GM18867 (cell line): ENCODE results near the gene SUGP1.
"Not testable (repeated sequence)": the region's sequence is repeated elsewhere in the genome, so short reads cannot be mapped to it uniquely, and the experiment has no call there.

Experiments
- ATAC-seq: cut with Tn5 transposase; IDR thresholded peaks from one replicate; pipeline ENCODE4 v1.9.1; 2021; ENCODE audit warnings: mild to moderate bottlenecking, moderate library complexity; ENCODE audit not compliant: unreplicated experiment

The SUGP1 gene

DNA sequence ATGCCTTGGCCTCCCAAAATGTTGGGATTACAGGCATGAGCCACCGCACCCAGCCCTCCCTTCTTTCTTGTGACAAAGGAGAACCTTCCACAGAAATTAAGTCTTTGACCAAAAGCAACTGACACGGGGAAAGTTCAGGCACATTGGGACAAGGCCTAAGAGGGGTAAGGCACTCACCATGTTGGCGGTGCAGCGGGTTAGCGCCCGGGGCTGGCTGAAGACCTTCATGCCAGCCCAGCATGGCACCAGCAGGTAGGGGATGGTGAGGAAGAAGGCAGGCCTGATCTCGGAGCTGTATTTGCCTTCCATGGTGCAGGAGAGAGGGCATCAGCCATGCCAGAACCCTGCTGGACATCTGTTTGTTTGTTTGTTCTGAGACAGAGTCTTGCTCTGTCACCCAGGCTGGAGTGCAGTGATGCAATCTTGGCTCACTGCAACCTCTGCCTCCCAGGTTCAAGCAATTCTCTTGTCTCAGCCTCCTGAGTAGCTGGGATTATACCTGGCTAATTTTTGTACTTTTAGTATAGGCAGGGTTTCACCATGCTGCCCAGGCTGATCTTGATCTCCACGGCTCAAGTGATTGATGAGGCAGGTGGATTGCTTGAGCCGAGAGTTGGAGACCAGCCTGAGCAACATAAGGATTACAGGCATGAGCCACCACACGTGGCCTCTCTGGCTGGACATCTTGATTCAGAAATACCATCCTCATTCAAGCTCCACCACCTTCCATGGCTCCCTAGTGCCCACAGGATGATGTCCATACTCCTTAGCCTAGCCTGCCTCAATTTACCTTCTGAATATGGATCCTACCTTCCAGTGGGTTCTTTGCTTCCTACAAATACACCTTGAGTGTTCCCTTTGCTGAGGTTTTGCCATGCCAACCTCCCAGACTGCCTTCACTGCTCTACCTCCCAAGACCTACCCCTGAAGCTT lies 51.6 kb downstream of the SUGP1 start:
- ATAC-seq: no peak

DNA sequence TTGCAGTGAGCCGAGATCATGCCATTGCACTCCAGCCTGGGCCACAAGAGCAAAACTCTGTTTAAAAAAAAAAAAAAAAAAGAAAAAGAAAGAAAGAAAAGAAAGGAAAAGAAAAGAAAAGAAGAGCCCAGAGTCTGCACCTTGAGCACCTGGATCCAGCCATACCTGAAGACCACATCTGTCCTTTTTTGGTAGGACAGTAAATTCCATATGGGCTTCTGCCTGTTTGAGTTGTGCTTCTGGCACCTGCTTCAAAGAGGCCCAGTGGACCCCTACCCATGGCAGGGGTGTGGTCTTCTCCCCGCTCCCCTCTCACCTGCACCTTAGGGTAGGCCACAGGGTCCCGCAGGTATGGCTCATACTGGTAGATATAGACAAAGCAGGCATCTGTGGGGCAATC lies 53.0 kb downstream of the SUGP1 start:
- no peak for ATAC-seq

DNA sequence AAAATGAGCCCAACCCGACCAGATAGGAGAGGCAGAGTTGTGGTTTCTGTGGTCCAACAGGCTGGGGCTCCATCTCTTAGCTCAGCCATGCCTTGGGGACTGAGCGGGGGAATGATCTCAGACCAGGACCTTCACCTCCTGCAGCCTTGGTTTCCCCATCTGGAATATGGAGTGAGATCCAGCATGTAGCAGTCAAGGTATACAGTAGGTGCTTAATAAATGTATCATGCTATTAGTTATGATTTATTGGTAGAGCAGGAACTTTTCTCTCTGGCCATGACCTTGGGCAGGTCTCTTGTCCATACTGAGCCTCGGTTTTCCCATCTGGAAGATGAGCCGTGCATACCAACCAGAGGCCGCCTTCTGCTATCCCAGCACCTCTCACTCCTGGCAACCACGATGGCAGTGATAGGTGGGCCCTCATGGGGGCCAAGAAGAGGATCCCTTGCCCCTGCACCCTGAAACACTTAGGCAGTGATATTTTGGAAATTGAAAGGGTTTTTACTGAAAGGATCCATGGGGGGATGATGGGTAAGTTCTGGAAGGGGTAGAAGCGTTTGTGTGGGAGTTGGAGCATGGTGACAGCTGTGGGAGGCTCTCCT lies 56.3 kb downstream of the SUGP1 start:
- ATAC-seq: no peak

DNA sequence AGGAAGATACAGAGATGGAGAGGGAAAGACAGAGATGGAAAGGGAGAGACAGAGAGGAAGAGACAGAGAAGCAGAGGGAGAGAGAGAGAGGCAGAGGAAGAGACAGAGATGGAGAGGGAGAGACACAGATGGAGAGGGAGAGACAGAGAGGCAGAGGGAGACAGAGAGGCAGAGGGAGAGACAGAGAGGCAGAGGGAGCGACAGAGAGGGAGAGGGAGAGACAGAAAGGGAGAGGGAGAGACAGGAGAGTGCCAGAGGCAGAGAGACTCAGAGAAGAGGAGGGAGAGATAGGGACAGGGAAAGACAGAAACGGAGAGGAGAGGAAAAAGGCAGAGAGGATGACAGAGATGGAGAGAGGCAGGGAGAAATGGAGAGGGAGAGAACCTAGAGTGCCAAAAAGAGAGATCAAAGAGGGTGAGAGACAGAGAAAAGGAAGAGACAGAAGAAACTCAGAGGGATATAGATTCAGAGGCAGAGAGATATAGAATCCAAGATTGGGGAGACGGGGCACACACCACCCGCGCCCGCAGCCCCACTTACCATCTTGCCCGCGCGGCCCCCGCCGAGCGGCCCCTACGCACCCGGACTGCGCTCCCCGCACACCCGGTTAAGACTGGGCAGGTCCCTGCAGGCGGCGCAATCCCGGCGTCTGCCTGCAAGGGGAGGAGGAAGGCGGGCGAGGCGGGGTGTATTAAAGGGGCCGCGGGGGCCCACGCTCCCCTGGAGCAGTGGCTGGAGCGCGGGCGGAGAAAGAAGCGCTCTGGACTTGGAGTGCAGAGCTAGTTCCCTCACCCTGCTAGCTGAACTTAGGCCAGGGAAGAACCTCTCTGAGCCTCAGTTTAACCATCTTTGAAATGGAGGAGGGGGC lies 57.9 kb downstream of the SUGP1 start:
- no peak for ATAC-seq

DNA sequence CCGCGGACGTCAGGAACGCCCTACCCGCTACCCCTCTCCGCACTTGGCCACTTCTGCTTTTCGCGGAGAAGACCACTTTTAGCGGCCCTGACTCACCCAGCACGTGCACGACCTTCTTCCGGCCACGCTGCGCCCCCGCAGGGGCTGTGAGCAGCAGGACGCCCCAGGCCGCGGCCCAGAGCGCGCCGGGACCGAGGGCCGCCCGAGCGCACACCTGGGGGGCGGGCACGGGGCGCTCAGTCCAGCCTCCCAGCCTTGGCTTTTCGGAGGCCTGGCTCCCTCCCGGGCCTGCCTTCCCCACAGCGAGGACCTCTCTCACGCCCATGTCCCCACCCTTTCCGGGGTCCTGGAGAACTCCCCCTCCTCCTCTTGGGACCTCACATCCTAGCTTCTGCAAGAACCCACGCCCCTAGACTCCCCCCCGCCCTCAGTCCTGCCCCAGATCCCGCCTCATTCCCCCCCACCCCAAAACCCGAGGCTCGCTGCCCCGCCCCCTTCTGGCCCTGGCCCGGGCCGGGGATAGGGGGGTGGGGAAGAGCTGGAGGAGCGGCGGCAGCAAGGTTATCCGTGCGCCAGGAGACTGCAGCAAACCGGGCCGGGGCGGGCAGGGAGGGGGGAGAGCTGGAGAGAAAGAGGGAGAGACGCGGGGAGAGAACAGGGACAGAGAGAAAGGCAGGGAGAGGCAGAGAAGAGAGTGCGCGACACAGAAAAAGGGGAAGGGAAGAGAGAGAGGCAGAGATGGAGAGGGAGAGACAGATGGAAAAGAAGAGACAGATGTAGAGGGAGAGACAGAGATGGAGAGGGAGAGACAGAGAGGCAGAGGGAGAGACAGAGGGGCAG lies 58.7 kb downstream of the SUGP1 start:
- no peak for ATAC-seq

DNA sequence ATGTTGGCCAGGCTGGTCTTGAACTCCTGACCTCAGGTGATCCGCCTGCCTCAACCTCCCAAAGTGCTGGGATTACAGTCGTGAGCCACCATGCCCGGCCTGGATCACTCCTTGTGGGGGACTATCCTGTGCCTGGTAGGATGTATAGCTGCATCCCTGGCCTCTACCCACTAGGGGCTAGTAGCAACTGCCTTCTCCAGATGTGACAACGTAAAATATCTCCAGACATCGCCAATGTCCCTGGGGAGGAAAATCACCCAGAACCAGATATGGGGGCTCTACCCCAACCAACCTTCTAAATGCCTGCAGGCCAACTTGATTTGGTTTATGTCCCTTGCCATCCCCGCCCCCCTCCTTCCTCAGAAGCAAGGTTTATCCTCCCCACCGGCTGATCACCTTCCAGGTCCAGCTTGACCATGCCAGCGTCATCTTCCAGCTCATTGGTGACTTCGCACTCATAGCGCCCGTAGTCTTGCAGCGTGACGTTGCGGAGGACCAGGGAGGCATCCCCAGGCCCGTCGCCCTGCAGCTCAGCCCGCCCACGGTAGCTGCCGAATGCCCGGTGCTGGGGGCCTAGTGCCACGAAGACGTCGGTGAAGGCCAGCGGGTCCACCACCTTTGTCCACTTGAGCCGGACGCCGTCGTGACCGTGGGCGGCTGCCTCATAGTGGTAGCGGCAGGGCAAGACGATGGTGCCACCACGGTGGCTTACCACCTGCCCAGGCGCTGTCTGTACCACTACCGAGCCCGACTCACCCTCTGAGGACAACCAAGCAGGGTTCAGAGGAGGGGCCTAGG lies 59.7 kb downstream of the SUGP1 start:
- ATAC-seq: no peak

DNA sequence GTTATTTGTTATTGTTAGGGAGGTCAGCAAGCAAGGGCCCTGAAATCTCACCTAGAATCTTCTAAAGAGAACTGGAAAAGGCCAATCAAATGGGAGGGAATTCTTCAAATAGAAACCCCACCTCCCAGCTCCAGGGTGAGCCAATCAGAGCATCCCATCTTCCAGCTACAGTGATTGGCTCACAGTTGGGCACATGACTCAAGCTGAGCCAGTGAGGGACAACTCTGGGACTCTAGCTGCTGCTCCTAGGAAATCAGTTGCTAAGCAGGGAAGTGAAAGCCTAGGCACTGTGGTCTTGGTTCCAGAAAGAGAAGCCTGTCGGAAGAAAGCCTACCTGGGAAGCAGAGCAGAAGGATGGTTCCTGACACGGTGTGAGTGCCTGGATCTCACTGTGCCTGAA lies 60.6 kb downstream of the SUGP1 start:
- ATAC-seq: no peak

DNA sequence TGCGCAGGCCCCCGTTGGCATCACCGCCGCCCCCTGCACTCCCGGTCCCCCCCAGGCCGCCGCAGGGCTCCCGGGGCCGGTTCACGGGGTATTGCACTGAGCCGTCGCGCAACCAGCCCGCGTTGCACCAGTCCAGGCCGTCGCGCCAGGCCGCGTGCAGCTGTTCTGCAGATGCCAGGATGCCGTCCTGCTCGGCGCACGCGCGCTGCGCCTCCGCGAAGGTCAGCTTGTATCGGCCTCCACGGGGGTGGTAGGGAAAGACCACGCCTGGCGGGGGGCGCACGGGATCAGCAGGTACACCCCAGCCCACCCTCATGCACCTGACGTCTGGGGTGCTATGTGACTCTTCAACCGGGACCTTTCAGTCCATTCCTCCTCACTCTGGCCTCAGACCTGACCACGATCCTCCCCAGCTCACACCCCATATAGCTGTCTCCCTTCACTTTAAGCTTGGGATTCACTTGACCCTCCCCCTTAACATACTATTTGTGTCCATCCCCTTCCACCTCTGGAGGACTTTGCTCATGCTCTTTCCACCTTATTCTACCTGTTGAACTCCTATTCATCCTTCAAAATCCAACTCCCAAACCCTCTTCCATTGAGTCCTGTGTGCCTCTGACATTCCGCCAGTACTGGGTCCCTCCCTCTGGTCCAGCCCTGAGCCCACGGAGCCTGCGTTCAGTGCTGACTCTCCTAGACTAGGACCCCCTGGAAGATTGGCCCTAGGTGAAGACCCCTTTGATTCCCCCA lies 61.5 kb downstream of the SUGP1 start:
- ATAC-seq: no peak

DNA sequence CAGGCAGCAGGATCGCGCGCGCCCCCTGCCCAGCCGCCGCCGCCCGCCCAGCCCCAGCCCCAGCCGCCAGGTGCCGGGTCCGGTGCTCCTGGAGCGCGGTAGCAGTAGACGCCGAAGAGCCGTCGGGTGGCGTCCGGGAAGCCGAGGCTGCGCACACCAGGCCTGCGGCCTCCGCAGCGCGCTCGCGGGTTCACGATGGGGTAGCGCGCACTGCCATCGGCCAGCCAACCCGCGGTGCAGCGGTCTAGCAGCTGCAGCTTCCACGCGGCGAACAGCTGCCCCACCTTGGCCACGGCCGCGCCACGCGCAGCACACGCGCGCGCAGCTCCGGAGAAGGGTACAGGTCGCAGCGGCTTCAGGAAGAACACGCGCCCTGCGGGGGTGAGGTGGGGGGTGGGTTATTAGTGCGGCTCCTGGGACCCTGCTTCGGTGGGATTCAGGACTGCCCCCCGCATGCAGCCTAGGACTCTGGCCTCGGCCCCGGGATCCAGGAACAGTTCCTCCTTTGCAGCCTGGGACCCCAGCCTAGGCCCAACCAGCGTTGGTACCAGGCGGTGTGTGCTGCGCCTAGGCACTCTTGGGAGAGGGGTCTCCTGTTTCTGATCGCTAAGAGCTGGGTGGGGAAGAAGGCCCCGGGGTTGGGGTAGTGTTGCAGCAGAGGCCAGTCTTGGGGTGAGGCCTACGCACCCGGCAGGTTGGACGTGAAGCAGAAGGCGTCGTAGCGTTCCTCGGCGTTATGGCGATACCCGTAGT lies 62.3 kb downstream of the SUGP1 start:
- ATAC-seq: no peak

DNA sequence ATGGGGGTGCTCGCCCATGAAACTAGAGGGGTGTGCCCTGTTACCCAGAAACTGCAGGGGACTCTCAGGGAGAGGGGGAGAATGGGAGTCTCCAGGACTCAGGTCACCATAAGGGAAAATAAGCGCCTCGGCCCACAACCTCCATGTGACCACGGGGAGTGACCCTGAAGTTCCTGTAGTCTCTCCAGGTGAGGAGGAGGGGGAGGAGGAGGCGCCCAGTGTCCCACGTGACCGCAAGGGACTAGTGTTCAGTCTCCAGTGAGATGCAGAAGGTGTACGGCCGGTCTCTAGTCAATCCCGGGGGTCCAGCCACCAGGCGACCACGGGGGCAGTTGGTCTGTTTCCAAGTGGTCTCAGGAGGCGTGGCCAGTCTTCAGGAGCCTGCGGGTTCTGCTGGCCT lies 63.2 kb downstream of the SUGP1 start:
- ATAC-seq: no peak

DNA sequence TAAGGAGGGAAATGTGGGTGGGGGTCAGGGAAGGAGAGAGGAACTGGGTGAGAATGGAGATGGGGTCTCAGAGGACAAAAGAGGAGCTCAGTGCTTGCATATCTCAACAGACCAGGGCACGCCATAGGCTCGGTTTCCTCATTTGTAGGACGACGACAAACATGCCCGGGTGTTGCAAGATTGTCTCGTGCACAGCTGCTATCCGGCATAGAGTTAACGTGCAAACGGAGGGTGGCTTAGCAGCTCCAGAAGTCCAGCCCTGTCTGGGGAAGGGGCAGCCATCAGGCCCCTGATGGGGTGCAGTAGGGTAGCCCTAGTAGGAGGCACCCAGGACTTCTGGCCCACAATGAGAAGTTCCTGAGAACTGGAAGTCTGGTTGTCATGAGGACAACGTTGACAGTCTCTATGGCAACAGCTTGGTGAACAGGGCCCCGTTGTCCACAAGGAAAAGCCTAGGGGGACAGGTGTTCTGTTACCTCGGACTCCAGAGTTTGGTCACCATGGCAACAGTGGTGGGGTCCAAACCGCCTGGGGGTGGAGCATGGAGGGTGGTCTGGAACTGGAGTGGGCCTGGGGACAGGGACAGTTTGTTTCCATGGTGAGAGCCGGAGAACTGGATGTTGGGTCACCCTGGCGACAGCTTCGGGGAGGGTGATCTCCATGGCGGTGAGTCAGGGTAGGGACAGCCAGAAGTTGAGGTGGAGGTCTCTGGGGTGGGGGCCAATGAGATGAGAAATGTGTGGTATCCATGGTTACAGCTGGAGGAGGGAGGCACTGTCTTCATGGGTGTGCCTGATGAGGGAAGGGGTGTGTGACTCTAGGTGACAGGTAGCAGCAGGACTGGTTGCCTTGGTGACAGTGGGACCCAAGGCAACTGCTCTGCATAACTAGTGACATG lies 64.0 kb downstream of the SUGP1 start:
- ATAC-seq: no peak

DNA sequence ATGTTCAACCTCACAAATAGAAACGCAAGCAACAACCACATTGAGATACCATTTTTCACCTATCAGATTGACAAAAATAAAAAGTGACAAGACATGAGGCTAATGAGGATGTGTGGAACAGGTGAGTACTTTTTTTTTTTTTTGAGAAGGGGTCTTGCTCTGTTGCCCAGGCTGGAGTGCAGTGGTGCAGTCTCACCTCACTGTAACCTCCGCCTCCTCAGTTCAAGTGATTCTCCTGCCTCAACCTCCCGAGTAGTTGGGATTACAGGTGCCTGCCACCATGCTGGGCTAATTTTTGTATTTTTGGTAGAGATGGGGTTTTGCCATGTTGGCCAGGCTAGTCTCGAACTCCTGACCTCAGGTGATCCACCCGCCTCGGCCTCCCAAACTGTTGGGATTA lies 66.9 kb downstream of the SUGP1 start:
- not testable (repeated sequence) for ATAC-seq

DNA sequence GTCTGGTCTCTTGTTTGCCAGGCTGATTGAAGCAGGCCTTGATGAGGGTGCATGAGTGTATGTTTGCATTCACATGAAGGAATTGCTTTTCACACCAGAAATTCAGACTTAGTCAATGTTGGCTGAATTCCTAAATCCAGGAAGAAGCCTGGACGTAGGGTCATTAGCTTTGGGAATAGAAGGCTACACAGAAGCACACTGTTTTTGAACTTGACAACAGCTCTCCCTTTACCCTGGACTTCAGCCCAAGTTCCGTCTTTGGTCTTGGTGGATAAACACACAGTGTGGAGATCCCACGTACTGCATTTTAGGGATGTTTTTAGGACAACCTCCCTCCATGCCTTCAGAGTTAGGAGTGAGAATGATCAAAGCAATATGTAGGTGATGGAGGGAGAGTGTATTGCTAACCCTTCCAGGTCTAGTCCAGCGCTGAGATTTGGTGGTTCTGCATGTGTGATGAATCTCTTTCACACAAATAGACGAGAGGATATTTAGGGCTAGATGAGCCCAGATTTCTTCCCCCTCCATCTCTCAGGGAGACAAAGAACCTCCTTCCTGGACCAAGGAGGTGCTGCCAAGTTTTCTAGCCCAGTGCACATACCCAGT lies 70.0 kb downstream of the SUGP1 start:
- no peak for ATAC-seq

DNA sequence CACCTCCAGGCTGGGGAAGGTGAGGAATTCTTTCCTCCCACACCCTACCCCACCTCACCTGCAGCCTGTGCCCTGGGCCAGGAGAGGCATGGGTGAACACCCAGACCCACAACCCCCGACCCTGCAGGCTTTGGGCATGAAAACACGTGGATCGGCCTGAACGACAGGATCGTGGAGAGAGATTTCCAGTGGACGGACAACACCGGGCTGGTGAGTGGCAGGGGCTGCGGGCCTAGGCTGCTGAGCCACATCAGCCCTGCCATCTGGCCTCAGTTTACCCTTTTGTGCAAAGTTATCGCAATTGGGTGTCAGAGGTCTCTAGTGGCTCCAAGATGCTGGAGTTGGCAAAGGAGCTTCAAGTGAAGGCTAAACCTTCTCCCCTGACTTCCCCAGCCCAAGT lies 79.8 kb downstream of the SUGP1 start:
- ATAC-seq: no peak

DNA sequence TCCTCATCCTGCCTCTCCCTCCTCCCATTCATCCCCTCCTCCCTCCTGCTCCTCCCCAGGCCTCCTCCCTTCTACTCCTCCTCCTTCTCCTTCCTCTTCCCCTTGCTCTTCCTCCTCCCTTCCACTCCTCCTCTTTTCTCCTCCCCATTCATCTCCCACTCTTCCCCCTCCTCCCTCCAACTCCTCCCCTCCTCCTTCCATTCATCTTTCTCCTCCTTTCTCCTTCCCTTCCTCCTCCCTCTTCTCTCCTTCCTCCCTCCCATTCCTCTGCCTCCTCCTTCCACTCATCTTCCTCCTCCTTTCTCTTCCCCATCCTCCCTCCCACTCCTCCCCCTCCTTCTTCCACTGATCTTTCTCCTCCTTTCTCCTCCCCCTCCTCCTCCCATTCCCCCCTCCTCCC lies 80.6 kb downstream of the SUGP1 start:
- ATAC-seq: no peak

DNA sequence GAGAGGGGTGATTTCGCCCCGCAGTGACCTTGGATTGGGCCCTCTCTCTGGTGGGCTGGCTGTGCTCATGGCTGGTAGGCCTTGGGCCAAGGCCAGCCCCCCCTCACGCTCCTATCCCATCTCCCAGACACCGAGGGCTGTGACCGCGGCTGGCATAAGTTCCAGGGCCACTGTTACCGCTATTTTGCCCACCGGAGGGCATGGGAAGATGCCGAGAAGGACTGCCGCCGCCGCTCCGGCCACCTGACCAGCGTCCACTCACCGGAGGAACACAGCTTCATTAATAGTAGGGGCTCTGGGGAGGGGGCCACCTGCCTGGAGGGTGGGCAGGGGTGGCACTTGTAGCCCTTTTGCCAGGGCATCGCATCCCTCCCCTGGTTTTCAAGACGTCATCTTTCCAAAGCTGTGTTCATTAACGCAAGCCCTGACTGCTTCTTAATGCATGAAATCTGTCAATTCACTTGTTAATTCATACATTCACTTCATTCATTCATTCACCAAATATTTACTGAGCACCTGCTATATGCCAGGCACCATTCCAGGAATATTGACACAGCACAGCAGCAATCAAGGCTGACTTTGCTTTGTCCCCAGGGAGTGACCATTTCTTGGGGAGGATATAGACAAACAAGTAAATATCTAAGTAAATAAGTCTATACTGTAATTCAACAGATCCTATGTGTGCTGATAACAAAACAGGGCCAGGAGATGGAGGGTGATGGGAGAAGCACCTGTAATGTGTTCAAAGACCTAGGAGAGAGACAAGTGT lies 82.0 kb downstream of the SUGP1 start:
- no peak for ATAC-seq
